Activated CD8-positive, alpha-beta memory T cell treated with anti-CD3 and anti-CD28 coated beads for 1 hour (primary cell): ENCODE results near the gene DNAJC5.

Experiments
- DNase-seq, 2 donors: peaks; one replicate each; pipeline ENCODE4 v3.0.0-alpha.2; 2020; ENCODE audit warnings: low read depth in 1 of 2; ENCODE audit errors: extremely low read depth in 1 of 2

Gene DNAJC5

GRCh38 chr20:63939061-63939935 lies 44.4 kb downstream of the DNAJC5 start:
- DNase-seq, result no peak

- DNase-seq, result no peak
Observed at GRCh38 chr20:63940071-63940471, 45.1 kb downstream of the DNAJC5 start.

GRCh38 chr20:63940472-63941266 lies 45.7 kb downstream of the DNAJC5 start:
- DNase-seq, result no peak

- DNase-seq, result peak; percentile 57 to 59
Observed at GRCh38 chr20:63941282-63942081, 46.6 kb downstream of the DNAJC5 start.

- DNase-seq, result no peak
Observed at GRCh38 chr20:63942250-63942951, 47.5 kb downstream of the DNAJC5 start.

GRCh38 chr20:63942969-63943807 lies 48.3 kb downstream of the DNAJC5 start:
- DNase-seq, result no peak

GRCh38 chr20:63943808-63944077 lies 48.8 kb downstream of the DNAJC5 start:
- no peak for DNase-seq

- DNase-seq, result no peak
Observed at GRCh38 chr20:63944078-63944941, 49.4 kb downstream of the DNAJC5 start.

GRCh38 chr20:63945031-63945658 lies 50.2 kb downstream of the DNAJC5 start:
- no peak for DNase-seq

- DNase-seq, result no peak
Observed at GRCh38 chr20:63945921-63946920, 51.3 kb downstream of the DNAJC5 start.

GRCh38 chr20:63946986-63947637 lies 52.2 kb downstream of the DNAJC5 start:
- DNase-seq, result no peak

- DNase-seq, result no peak
Observed at GRCh38 chr20:63947638-63948456, 52.9 kb downstream of the DNAJC5 start.

- DNase-seq, result no peak
Observed at GRCh38 chr20:63950701-63951397, 55.9 kb downstream of the DNAJC5 start.

GRCh38 chr20:63951398-63952209 lies 56.7 kb downstream of the DNAJC5 start:
- no peak for DNase-seq

- no peak for DNase-seq
Observed at GRCh38 chr20:63952210-63952535, 57.2 kb downstream of the DNAJC5 start.
